Urothelium cell line (cell line): ENCODE results near the gene FMN1.

Source experiments
- DNase-seq: peaks from one replicate; pipeline ENCODE4 v3.0.0; 2011; ENCODE audit warnings: low spot score, mixed read lengths
- FAIRE-seq: peaks from 2 replicates; lab custom pipeline; 2011; peaks lifted over from hg19 to GRCh38; lab: Jason Lieb, UNC

Gene FMN1

GRCh38 chr15:32844118-32844711 is 350.3 kb downstream of the FMN1 start:
- DNase-seq (no peak), FAIRE-seq (no peak)

DNA sequence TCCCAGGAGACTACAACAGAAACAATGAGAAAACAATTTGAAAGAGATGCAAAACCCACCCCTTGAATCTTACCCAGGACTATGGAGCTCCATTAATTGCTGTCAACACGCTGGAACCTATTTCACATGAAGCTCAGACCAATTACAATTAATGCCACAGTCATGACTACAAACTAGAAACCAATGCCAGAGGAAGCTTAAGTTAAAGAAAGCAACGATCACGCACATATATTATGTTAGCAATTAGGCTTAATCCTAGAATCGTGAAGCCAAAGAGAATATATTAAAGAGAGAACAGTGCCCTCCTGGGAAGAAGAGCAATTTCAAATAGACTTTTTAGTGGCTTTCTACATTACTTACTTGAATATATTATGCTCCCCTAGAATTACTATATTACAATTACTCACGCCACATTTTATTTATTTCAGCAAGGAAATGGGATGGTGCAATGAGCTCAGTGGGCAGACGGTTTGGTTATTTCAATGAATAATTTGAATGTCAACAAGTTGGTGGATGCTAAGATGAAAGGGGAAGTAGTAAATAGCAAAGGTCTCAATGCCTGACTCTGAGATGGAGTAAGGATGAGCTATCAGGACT is 351.2 kb downstream of the FMN1 start:
- no peak for FAIRE-seq
- no peak for DNase-seq

DNA sequence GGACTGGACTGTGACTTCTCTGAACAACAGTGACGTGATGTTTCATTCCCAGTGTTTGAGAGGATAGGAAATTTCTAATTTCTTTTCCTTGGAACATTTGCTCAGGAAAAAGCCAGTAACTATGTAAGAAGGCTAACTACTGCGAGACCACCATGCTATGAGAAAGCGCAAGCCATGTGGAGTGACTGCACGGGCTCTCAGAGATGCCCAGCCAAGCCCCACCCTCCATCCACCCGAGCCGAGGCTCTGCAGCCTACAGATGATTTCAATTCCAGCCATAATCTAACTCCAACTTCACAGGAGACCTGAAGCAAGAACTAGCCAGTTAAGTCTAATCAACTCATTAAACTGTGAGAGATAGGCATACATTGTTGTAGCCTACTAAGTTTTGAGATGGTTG is 352.4 kb downstream of the FMN1 start:
- DNase-seq (no peak), FAIRE-seq (no peak)

GRCh38 chr15:32840507-32841245 is 353.8 kb downstream of the FMN1 start:
- DNase-seq (no peak), FAIRE-seq (no peak)

DNA sequence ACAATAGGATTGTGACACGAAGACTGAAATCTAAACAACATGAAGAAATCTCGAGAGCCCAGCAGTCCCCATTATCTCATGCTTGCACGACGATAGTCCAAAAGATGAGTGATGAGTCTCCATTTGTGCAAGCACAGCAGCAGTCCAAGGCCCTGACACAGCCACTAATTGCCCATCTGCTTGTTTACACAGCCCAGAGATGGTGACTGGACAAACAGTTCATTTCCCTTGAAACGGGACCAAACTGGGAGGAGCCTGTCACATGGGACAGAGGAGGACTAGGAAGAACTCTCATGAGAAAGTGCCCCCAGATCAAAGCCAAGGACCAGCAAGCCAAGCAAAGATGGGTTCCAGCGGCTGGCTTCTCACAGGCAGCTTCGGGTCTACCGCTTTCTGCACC is 355.7 kb downstream of the FMN1 start:
- FAIRE-seq (no peak), DNase-seq (no peak)

GRCh38 chr15:32838338-32838737 is 356.2 kb downstream of the FMN1 start:
- FAIRE-seq = no peak
- no peak for DNase-seq

DNA sequence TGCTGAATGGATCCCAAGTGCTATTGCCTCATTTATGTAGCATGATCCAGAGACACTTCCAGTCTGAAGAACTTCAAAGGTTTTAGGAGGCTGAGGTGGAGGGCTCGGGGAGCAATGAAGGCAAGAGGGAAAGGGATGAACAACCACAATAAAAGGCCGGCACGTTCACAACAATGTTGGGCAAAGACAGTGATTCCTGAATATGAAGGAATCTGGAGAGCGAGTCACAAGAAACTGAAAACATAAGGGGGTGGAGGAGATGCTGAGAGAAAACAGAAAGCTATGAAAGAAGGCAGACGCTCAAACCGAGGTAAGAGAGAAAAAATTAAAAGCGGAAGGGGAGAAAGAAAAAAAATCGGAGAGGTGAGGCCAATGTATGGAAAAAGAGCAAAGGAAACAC is 356.6 kb downstream of the FMN1 start:
- DNase-seq = no peak
- no peak for FAIRE-seq

GRCh38 chr15:32834156-32834555 is 360.4 kb downstream of the FMN1 start:
- FAIRE-seq = no peak
- no peak for DNase-seq

DNA sequence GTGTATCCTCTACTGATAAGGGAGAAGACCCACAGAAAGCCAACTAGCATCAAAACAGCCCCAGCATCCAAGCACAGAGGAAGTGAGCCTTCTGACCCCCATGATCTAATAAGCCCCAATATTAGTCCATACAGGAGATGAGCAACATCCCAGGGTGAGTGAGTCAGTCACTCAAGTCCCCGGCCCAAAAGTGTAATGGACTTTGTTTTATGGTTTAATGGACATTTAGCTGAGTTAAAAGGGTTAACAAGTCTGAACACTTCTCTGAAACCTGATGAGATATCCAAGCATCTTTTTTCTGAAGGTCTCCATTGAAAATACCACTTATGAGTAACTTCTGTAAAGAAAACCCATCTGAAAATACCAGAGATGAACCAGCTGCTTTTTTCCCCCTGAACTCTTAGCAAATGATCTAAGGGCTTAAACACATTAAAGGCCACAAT is 361.1 kb downstream of the FMN1 start:
- DNase-seq = no peak
- no peak for FAIRE-seq

- DNase-seq (no peak), FAIRE-seq (no peak)
Observed at GRCh38 chr15:32831485-32831884, 363.0 kb downstream of the FMN1 start.

GRCh38 chr15:32830241-32830640 is 364.3 kb downstream of the FMN1 start:
- no peak for DNase-seq

GRCh38 chr15:32829436-32829835 is 365.1 kb downstream of the FMN1 start:
- FAIRE-seq (no peak), DNase-seq (no peak)

More at GRCh38 chr15:32830241-32830640, 364.3 kb downstream of the FMN1 start:
- FAIRE-seq = no peak

DNA sequence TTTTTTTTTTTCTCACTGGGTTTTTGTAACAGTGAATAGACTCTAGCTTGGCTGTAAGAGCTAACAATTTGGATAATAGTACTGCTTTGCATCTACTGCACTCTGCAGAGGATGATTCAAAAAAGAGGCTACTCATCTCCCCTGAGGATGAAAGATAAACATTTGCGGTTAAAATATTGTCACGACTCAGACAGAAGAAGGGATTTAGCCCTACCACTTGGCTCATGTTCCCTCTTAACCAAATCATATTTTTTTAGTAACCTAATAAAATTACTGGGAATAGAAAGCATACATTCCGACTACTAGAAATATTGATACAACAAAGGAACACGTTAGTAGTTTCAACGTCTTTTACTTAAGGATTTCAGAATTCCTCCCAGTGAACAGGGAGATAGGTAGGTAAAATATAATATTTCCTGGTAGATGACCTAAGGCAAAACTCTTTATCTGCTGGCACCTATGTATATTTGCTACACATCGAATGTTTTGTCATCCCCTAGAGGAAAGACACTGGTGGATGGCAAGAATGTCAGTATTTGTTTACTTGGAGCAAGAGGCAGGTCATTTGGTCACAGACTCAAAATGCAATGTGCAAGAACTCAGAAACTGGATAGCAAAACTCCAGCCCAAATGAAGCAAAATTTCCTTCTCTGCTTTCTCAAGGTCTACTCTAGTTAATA is 365.9 kb downstream of the FMN1 start:
- peak; percentile 45 for DNase-seq
- no peak for FAIRE-seq

DNA sequence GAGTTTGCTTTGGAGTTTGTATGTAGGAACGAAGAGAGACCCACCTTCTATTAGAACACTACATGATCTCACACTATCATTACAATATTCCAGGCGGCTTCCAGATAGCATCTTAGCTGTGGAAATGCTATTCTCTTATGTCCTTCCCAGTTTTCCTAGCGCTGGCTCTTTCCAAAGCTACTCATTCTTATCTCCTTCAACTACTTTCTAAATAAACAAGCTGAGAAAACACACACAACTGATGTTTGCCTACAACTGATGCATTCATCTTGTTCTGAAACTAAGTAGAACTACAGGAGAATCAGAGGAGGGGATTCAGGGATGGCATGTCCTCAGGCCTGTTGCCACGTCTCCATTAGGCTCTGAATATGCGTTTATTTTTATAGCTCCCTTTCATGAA is 367.8 kb downstream of the FMN1 start:
- FAIRE-seq (no peak), DNase-seq (no peak)

DNA sequence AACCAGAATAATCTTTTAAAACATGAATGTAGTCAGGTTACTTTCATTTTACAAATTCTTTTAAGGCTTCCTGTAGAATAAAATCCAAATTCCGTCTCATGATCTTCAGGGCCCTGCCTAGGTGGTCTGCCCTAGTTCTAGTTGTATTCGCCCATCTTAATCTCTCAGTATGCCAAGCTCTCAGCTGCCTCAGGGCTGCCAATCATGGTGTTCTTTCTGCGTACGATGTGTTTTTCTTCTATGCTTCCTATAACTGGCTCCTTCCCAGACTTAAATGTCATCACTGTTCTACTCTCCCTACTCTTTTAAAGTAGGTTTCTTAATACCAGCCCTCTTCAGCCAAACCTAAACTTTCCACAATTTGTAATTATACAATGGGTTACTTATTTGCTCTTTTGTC is 369.3 kb downstream of the FMN1 start:
- DNase-seq (no peak), FAIRE-seq (no peak)

GRCh38 chr15:32824777-32825176 is 369.7 kb downstream of the FMN1 start:
- peak; percentile 35 for FAIRE-seq
- DNase-seq = peak; percentile 64

DNA sequence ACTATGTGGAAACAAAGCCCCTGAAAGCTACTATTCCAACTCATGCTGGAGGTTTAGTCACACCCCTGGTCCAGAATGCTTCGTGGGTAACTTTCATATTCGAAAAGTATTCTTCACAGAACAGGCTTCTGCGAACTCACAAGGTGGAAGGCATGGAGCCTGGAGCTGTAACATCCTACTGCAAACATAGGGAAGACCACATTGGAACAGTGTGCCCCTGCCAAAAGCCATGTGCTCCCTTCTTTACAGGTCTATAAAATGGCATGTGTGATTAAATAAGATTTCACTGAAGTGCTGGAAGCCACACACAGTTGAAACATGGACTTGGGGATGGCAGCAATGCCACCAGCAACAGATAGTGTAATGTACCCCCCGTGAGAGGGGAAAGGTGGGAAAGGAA is 370.8 kb downstream of the FMN1 start:
- DNase-seq (no peak), FAIRE-seq (no peak)

GRCh38 chr15:32822739-32823138 is 371.8 kb downstream of the FMN1 start:
- no peak for FAIRE-seq

GRCh38 chr15:32819448-32819847 is 375.1 kb downstream of the FMN1 start:
- no peak for FAIRE-seq

More at GRCh38 chr15:32822739-32823138, 371.8 kb downstream of the FMN1 start:
- no peak for DNase-seq

GRCh38 chr15:32818758-32819447 is 375.6 kb downstream of the FMN1 start:
- no peak for FAIRE-seq
- peak; percentile 26 for DNase-seq

More at GRCh38 chr15:32819448-32819847, 375.1 kb downstream of the FMN1 start:
- no peak for DNase-seq

GRCh38 chr15:32817577-32817976 is 376.9 kb downstream of the FMN1 start:
- FAIRE-seq = no peak
- DNase-seq = no peak
